Stimulated activated CD8-positive, alpha-beta memory T cell treated with anti-CD3 and anti-CD28 coated beads, Interleukin-7, amount 100 ng/mL, for 24 hours (primary cell): ENCODE measurements around the gene GATAD2A.

Experiments
- DNase-seq: peaks from one replicate; pipeline ENCODE4 v3.0.0-alpha.2; 2020; ENCODE audit warnings: low read depth

GATAD2A gene

GRCh38 chr19:19422156-19422555, 16.7 kb downstream of the GATAD2A start:
- no peak for DNase-seq

DNA sequence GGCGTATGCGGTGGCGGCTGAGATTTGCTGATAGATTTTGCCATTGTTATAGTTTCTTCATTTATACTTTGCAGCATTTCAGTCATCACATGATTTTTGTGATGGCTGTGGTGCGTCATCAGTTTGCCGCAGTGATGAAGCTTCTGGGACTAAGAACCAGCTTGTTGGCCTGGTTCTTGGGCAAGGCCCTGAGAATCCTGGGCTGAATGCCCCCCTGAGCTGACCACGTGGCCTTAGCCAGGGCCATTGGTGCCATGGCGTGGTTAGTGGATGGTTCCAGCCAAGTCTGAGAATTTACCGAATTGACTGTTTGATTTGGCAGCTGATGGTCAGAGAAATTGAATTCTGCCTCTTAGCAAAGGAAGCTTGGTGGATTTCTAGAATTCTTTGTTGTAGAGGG, 17.8 kb downstream of the GATAD2A start:
- no peak for DNase-seq

DNA sequence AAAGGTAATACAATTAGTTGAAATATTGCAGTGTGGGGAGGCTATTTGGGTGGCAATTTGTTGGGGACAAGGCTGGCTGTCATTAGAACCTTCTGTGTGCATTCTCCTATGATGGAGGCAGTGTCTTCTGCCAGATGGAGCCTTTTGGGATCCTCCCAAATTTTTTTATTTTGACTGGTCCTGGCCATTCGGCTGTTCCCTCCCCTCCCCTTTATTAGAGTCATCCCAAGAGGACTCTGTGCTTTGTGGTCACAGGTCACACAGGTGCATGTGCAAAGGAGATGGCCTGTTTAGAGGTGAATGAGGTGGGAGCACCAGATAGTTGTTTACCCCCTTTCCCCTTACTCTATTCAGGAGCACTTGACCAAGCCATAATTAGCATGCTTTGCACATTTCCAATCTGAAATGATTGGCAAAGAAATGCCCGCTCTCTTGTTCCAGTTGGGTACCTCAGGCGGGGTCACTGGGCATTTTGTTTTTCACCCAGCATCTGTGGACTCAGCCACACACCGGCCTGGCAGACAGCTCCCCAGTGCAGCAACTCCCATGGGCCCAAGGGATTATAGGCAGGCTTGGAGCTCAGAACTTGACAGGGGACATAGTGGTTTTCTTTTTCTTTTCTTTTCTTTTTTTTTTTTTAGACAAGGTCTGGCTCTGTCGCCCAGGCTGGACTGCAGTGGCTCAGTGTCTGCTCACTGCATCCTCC, 19.8 kb downstream of the GATAD2A start:
- no peak for DNase-seq

GRCh38 chr19:19426216-19426615, 20.7 kb downstream of the GATAD2A start:
- DNase-seq, result no peak

- DNase-seq, result no peak
Measured at GRCh38 chr19:19426799-19427198, 21.3 kb downstream of the GATAD2A start.

- DNase-seq, result no peak
Measured at GRCh38 chr19:19427302-19427701, 21.8 kb downstream of the GATAD2A start.

DNA sequence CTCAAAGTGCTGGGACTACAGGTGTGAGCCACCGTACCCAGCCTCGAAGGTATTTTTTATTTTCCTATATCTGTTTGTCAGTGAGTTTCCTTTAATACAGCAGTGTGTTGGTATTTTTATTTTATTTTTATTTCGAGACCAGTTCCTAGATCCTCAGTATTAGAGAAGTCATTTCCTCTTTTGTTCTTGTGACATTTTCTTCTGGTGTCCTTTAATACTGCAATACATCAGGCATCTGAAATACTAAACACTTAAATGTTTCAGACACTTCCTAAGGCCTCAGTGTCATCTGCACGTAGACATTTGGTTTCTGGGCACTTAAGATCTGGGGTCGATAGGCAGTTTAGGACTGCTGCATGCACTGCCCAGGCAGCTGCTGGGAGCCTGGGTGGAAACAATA, 22.5 kb downstream of the GATAD2A start:
- DNase-seq, result no peak

DNA sequence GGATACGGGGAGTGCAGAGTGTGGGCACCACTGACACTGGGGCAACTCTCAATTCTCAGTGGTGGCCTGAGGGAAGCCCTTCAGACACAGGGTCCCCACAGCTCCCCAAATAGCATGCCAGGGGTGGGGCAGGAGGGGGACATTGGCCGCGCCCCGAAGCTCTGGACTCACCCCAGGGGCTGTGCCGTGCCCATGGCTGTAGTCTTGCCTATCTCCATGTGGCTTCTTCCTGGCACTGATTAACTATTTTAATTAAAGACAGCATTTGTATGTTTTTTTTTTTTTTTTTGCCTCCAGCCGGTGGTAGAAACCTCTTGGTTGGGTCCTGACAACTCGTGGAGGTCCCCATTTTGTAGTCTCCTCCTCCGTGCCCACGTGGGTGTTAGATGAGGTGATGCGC, 23.3 kb downstream of the GATAD2A start:
- no peak for DNase-seq

DNA sequence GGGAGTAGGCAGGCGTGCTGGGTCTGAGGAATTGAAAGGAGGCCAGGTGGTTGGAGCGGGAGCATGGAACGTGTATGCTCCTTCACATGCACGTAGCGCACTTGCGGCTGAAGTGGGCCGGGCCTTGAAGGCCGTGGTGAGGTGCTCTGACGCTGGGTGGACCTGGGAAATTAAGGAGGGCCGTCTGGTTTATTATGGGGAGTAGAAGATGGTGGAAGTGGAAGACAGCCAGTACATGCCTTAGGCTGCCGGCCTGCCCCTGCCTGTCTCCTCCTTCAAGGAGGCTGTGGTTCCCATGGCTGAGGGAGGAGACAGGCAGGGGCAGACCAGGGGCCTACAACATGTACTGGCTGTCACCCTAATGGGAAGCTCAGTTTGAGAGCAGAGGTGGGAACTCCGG, 23.9 kb downstream of the GATAD2A start:
- DNase-seq, result no peak

GRCh38 chr19:19432732-19433131, 27.3 kb downstream of the GATAD2A start:
- DNase-seq, result no peak

- DNase-seq, result no peak
Measured at GRCh38 chr19:19433666-19434213, 28.3 kb downstream of the GATAD2A start.

DNA sequence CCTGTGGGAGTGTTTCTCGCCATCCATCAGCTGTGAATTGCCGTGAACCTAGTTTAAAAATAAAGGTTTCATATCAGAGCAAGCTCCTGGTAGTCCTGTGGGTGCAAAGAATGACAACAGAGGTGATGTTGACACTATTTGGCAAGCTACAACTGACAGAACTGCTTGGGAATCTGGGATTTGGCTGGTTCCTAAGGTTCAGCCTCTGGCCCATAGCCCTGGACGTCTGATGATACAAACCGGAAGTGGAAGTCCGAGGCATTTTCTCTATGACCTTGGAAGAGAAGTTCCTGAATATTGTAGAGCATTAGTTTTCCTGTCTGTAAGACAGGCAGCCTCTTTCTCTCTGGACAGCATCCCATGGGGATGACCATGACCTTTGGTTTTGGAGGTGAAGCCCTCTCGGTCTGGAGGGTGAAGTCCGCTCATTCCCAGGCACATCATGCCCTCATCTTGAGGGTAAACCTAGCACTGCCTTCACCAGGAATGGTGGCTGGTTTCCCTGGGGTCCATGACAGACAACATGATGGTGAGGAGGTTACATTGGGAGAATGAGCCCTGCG, 29.1 kb downstream of the GATAD2A start:
- no peak for DNase-seq

- DNase-seq, result no peak
Measured at GRCh38 chr19:19436137-19436691, 30.7 kb downstream of the GATAD2A start.

GRCh38 chr19:19438366-19439175, 33.1 kb downstream of the GATAD2A start:
- no peak for DNase-seq

GRCh38 chr19:19439176-19439482, 33.7 kb downstream of the GATAD2A start:
- no peak for DNase-seq

DNA sequence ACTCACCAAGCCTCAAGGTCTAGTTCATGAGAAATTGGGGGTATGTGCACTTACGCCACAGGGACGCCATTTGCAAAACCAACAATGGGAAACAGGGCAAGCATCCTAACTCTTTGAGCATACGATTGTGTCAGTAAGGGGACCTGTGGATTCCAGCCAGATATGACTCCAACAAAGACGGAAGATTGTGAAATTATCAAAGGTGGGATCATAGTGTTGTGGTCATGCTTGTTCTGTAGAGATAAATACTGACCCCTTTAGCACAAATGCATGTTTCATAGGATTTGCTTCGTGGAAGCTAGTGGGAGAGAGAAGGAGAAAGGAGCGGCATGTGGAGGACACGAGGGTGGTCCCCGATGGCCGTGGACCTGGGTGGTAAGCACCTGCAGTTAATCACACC, 37.8 kb downstream of the GATAD2A start:
- no peak for DNase-seq

DNA sequence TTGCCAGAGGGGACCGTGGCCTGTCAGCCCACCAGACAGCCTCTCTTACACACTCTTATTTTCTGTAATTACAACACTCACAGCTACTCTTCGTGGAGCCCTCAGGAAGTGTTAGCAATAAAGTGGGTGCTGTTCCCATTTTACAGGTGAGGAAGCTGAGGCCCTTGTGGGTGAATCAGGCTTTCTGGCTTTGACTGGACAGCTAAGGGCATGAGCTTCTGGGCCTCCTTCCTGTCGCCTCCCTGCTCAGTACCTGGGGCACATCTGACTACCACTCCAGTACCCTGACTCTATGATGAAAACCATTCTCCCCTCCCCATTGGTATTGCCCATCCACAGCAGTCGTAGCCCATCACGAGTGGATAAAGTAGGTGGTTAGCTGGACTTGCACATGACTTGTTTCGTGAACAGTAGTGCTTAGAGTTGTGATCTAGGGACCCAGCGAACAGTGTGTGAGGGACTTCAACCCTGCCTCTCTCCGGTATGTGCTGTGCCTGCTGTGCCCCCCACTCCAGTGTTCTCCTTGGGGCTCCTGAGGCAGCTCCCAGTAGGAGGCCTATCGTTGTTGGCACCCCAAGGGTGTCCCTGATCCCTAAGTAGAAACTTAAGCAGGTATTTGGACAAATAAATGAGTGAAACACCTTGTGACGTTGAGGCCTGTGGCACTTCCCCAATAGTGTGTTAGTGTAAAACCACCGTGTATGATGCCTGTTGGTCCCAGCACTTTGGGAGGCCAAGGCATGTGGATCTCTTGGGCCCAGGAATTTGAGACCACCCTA, 38.6 kb downstream of the GATAD2A start:
- no peak for DNase-seq

DNA sequence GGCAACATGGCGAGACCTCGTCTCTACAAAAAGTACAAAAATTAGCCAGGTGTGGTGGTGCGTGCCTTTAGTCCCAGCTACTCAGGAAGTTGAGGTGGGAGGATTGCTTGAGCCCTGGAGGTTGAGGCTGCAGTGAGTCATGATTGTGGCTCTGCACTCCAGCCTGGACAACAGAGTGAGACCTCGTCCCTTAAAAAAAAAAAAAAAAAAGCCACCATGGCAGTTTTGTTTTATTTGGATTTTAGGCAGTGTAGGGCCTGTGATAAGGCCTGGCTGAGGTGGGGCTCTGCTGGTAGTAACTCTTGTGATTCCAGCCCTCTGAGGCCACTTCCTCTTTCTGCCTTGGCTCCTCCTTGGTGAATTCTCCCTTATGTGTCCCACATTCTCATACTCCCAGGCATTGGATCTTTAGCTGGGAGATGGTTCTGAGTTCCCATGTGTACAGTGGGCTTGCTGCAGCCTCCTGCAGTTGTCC, 39.2 kb downstream of the GATAD2A start:
- no peak for DNase-seq

GRCh38 chr19:19445288-19445687, 39.8 kb downstream of the GATAD2A start:
- DNase-seq, result no peak

GRCh38 chr19:19445911-19446361, 40.5 kb downstream of the GATAD2A start:
- DNase-seq, result no peak

DNA sequence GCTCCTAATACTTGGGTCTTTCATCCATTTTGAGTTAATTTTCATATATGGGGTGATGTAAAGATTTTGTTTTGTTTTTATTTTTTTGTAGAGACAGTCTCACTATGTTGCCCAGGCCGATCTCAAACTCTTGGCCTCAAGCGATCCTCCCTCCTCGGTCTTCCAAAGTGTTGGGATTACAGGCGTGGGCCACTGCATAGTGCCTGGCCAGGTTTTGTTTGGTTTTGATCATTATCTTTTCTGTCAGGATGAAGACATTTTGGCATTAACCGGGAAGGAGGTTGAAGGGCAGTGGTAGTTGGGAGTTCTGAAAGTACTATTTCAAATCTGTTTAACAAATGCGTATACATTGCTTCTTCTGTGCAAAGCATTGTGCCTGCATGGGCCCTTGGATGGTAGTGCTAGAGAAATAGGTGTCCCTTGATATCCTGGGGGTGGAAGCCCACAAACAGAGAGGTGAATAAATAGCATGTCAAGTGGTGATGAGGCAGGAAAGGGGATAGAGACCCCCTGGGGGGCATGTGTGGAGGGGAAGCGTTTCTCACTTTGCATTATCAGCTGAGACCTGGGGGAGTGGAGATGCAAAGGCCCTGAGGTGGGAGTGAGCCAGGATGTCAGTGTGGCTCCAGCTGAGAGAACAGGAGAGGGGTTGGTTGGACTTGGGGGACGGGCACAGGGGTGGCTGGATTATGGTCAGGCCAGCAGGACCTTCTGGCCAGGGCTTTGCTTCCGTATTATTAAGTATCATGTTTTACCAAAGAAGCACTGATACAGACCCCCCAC, 41.4 kb downstream of the GATAD2A start:
- DNase-seq, result no peak
